ENCODE results near the gene IFT27. TPM values are rescaled to one million over a fixed set of nuclear protein-coding genes. Genes with fewer than 3 reads are reported as not detected.

Gene IFT27
- total and polyA plus RNA-seq, 2 donors (not counting 1 experiment from before 2014, with no cell fraction given) = 14.1 to 19.0 TPM

DNA sequence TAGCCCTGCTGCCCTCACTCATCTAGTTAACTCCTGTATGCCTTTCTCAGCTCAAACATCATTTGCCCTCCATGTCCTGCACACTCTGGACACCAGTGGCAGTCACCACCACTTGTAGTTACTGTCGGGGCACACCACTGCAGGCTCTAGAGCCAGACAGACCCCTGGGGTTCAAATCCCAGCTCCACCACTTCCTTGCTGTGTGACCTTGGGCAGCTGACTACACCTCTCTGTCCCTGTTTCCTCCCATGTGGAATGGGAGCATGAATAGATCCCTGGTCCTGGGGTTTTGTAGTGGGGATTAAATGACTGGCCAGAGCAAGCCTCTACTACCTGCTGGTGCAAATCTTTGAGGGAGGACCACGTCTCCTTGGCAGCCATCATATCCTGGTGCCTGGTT, 7.8 kb upstream of the IFT27 start:
- Histone ChIP-seq H3K4me2 (ENCODE audit: extremely low read depth, insufficient read depth, low read length) (no peak overlapping the region), H3K27me3 (ENCODE audit: control insufficient read depth, insufficient read depth, low read length) (peaks cover 20% of the 10 kb centered on the region), H4K20me1 (ENCODE audit: control insufficient read depth, extremely low read depth, insufficient read depth, low read length) (no peaks in the 10 kb centered on the region), H3K4me3 (replicated peaks in 1 of 4; ENCODE audit: control extremely low read depth in 1 of 4, insufficient read depth in 1 of 4, low read depth in 3 of 4, low read length in 4 of 4) (no peak overlapping the region), H3K9me3 (ENCODE audit: control insufficient read depth, insufficient read depth, low read depth, low read length) (no peaks in the 10 kb centered on the region), H3K79me2 (ENCODE audit: control insufficient read depth, insufficient read depth, low read length) (no peaks in the 10 kb centered on the region), H3K27ac (ENCODE audit: insufficient read depth, low read length) (no peak overlapping the region), H3K36me3 (ENCODE audit: control insufficient read depth, insufficient read depth, low read length) (no peaks in the 10 kb centered on the region), H2AFZ (ENCODE audit: low read length) (no peak overlapping the region), H3K9ac (ENCODE audit: insufficient read depth, low read length) (no peak overlapping the region), H3K4me1 (ENCODE audit: control insufficient read depth, extremely low read depth, insufficient read depth, low read length) (peaks cover 3% of the 10 kb centered on the region)
- DNase-seq (ENCODE audit: low read depth in 2 of 2) = no peak
- no peak for TF ChIP-seq EZH2 (IDR thresholded peaks at IDR 0.05; ENCODE audit: low read length, missing control alignments)
- TF ChIP-seq, protein P1, sequence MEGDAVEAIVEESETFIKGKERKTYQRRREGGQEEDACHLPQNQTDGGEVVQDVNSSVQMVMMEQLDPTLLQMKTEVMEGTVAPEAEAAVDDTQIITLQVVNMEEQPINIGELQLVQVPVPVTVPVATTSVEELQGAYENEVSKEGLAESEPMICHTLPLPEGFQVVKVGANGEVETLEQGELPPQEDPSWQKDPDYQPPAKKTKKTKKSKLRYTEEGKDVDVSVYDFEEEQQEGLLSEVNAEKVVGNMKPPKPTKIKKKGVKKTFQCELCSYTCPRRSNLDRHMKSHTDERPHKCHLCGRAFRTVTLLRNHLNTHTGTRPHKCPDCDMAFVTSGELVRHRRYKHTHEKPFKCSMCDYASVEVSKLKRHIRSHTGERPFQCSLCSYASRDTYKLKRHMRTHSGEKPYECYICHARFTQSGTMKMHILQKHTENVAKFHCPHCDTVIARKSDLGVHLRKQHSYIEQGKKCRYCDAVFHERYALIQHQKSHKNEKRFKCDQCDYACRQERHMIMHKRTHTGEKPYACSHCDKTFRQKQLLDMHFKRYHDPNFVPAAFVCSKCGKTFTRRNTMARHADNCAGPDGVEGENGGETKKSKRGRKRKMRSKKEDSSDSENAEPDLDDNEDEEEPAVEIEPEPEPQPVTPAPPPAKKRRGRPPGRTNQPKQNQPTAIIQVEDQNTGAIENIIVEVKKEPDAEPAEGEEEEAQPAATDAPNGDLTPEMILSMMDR (conservative IDR thresholded peaks at IDR 0.05 in 1 of 2, IDR thresholded peaks at IDR 0.05 in 1 of 2; ENCODE audit: low read depth in 1 of 2, low read length in 2 of 2) = no peak

GRCh38 chr22:36781656-36782627, 6.0 kb upstream of the IFT27 start:
- Histone ChIP-seq H3K9ac (ENCODE audit: insufficient read depth, low read length) (no peak overlapping the region), H3K9me3 (ENCODE audit: control insufficient read depth, insufficient read depth, low read depth, low read length) (no peaks in the 10 kb centered on the region), H3K27ac (ENCODE audit: insufficient read depth, low read length) (no peak overlapping the region), H2AFZ (ENCODE audit: low read length) (peak overlapping the region; percentile 28), H3K36me3 (ENCODE audit: control insufficient read depth, insufficient read depth, low read length) (no peaks in the 10 kb centered on the region), H3K79me2 (ENCODE audit: control insufficient read depth, insufficient read depth, low read length) (no peaks in the 10 kb centered on the region), H3K27me3 (ENCODE audit: control insufficient read depth, insufficient read depth, low read length) (peaks cover 12% of the 10 kb centered on the region), H3K4me1 (ENCODE audit: control insufficient read depth, extremely low read depth, insufficient read depth, low read length) (peaks cover 3% of the 10 kb centered on the region), H3K4me3 (replicated peaks in 1 of 4; ENCODE audit: control extremely low read depth in 1 of 4, insufficient read depth in 1 of 4, low read depth in 3 of 4, low read length in 4 of 4) (no peak overlapping the region), H4K20me1 (ENCODE audit: control insufficient read depth, extremely low read depth, insufficient read depth, low read length) (no peaks in the 10 kb centered on the region), H3K4me2 (ENCODE audit: extremely low read depth, insufficient read depth, low read length) (peak overlapping the region; percentile 11)
- no peak for TF ChIP-seq EZH2 (IDR thresholded peaks at IDR 0.05; ENCODE audit: low read length, missing control alignments)
- TF ChIP-seq, protein P1 (conservative IDR thresholded peaks at IDR 0.05 in 1 of 2, IDR thresholded peaks at IDR 0.05 in 1 of 2; ENCODE audit: low read depth in 1 of 2, low read length in 2 of 2) = peak; percentile 74 to 75
- peak; percentile 77 to 82 for DNase-seq (ENCODE audit: low read depth in 2 of 2)

DNA sequence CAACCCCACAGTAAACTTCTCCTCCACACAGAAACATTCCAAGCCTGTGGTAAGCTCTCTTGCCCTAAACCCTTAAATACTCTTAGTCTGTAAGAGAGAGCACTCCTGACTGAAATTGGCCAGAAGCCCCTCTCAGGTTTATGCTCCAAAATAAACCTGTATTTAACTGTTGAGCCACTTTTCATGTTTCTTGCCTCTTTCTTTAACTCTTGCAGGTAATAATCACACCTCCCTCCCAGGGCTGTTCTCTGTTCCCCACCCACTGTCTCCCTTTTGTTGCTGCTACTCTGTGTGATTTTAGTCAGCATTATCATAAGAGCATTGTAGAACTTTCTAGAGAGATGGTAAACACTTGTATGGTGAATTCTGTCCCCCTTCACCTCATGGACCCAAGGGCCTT, 2.1 kb upstream of the IFT27 start:
- H3K36me3 ChIP-seq (ENCODE audit: control insufficient read depth, insufficient read depth, low read length) = no peaks in the 10 kb centered on the region
- no peaks in the 10 kb centered on the region for H3K27me3 ChIP-seq (ENCODE audit: control insufficient read depth, insufficient read depth, low read length)
- H2AFZ ChIP-seq (ENCODE audit: low read length) = no peak overlapping the region
- TF ChIP-seq, protein P1 (conservative IDR thresholded peaks at IDR 0.05 in 1 of 2, IDR thresholded peaks at IDR 0.05 in 1 of 2; ENCODE audit: low read depth in 1 of 2, low read length in 2 of 2) = no peak
- no peak for TF ChIP-seq EZH2 (IDR thresholded peaks at IDR 0.05; ENCODE audit: low read length, missing control alignments)
- DNase-seq (ENCODE audit: low read depth in 2 of 2) = no peak
- H3K79me2 ChIP-seq (ENCODE audit: control insufficient read depth, insufficient read depth, low read length) = no peaks in the 10 kb centered on the region
- H4K20me1 ChIP-seq (ENCODE audit: control insufficient read depth, extremely low read depth, insufficient read depth, low read length) = no peaks in the 10 kb centered on the region
- no peak overlapping the region for H3K4me3 ChIP-seq (replicated peaks in 1 of 4; ENCODE audit: control extremely low read depth in 1 of 4, insufficient read depth in 1 of 4, low read depth in 3 of 4, low read length in 4 of 4)
- no peak overlapping the region for H3K4me2 ChIP-seq (ENCODE audit: extremely low read depth, insufficient read depth, low read length)
- peaks cover 5% of the 10 kb centered on the region for H3K4me1 ChIP-seq (ENCODE audit: control insufficient read depth, extremely low read depth, insufficient read depth, low read length)
- H3K9ac ChIP-seq (ENCODE audit: insufficient read depth, low read length) = no peak overlapping the region
- no peak overlapping the region for H3K27ac ChIP-seq (ENCODE audit: insufficient read depth, low read length)
- H3K9me3 ChIP-seq (ENCODE audit: control insufficient read depth, insufficient read depth, low read depth, low read length) = no peaks in the 10 kb centered on the region
